ENCODE data around the gene MTFR1L. TPM values are rescaled to one million over a fixed set of nuclear protein-coding genes. Genes with fewer than 3 reads are reported as not detected.

The MTFR1L gene
- total RNA-seq, 1 donor from 2014 or later = 66.9 TPM

DNA sequence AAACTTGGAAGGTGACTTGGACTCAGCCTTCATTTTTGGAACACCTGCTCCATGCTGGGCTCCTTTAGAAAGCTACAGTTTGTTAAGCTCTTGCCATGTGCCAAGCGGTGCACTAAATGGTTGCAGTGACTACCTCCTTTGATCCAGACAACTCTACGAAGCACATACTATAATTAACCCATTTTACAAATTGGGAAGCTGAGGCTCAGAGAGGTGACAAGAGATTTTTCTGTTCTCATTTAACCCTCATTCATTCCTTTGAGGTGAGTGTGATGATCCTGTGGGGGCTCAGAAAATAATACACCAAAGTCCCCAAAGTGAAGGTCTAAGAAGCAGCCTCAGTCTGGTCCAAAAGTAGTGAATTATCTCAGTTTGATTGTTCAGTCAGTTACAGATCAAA lies 57.4 kb downstream of the MTFR1L start:
- DNase-seq (ENCODE audit: low spot score) = no peak

DNA sequence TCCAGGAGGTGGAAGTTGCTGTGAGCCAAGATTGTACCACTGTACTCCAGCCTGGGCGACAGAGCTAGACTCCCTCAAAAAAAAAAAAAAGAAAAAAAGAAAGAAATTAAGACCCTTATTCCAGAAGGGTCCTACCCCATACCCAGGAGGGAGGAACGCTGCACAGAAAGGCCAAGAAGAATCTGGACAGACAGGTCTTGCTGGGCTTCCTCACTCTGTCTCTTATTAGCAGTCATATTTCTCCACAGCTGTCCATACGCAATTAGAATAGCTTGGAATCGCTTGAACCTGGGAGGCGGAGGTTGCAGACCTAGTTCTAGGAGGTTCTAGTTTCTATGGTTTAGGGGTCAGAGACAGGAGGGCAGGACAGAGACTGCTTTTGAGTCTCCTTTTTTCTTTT lies 58.9 kb downstream of the MTFR1L start:
- no peak for DNase-seq (ENCODE audit: low spot score)

DNA sequence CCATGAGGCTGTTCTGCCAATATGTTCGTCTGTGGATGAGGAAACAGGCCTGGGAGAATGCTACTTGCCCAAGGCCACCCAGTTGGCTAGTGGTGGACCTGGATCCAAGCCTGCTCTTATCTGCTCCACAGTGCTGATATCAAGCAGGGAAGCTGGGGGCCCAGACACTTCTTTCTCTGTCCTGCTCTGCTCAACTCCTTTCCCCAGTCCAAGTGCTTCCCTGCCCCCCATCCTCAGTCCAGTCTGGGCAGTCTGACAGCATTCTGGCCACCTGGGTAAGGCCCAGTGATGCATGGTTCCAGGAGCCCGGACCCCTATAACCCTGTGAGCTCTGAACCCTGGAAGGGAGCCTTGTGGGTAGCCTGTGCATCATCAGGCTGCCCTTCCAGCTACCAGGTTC lies 59.9 kb downstream of the MTFR1L start:
- DNase-seq (ENCODE audit: low spot score) = no peak

DNA sequence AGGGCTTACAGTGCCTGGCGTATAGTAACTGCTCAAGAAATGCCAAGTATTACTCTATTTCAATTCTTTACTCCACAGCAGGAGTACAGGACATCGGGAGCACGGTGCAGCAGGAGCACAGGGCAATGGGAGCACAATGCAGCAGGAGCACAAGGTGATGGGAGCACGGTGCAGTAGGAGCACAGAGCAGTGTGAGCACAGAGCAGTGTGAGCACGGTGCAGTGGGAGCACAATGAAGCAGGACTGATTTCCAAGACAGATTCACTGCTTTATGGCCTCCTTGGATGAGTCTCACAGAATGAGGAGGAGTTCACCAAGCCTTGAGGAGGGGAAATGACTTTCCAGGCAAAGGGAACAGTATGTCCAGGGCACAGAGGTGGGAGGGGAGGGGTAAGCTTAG lies 60.8 kb downstream of the MTFR1L start:
- DNase-seq (ENCODE audit: low spot score) = no peak

DNA sequence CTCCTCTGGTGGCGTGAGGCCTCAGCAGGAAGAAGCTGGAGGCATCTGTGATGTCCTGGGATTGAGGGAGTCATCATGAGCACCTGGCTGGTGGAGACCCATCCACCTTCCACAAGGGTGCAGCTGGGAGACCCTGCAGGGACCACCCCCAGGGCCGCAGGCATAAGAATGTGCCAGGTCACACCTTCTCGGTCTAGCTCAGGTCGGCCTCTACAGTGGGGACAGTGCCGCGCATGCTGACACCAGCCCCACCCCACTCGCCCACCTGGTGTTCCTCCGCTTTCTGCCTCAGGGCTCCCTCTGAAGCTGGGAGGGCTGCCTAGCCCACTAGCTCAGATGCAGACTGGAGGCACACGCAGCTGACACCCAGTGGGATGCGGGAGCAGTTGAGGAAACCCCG lies 61.5 kb downstream of the MTFR1L start:
- no peak for DNase-seq (ENCODE audit: low spot score)

Other genes starting within 250 kb of the MTFR1L start
- 8.7 TPM for gene MAN1C1, start 203.2 kb upstream of the MTFR1L start, total RNA-seq
- 85.2 TPM for gene SELENON, start 19.8 kb upstream of the MTFR1L start, total RNA-seq
- gene AUNIP, start 39.5 kb downstream of the MTFR1L start, total RNA-seq = 0.91 TPM
- 60.8 TPM for gene PAQR7, start 55.8 kb downstream of the MTFR1L start, total RNA-seq
- gene STMN1, start 86.5 kb downstream of the MTFR1L start, total RNA-seq = 31.2 TPM
- 12.3 TPM for gene PAFAH2, start 178.1 kb downstream of the MTFR1L start, total RNA-seq
- gene EXTL1, start 201.8 kb downstream of the MTFR1L start, total RNA-seq = 0.23 TPM
- gene SLC30A2, start 226.2 kb downstream of the MTFR1L start, total RNA-seq = 20.6 TPM
- gene TRIM63, start 247.7 kb downstream of the MTFR1L start, total RNA-seq = 0.49 TPM